HG03175 (cell line): ENCODE data around the gene TNRC6A.
"Not testable (repeated sequence)": the region's sequence is repeated elsewhere in the genome, so short reads cannot be mapped to it uniquely, and the experiment has no call there.

Experiments
- ATAC-seq: cut with Tn5 transposase; IDR thresholded peaks from one replicate; pipeline ENCODE4 v1.9.1; 2021; ENCODE audit warnings: mild to moderate bottlenecking, moderate library complexity; ENCODE audit not compliant: unreplicated experiment

TNRC6A gene

GRCh38 chr16:24723663-24724062 lies 5.8 kb upstream of the TNRC6A start:
- ATAC-seq: no peak

GRCh38 chr16:24728011-24728410 lies 1.4 kb upstream of the TNRC6A start:
- no peak for ATAC-seq

GRCh38 chr16:24728891-24729242 lies 584 bp upstream of the TNRC6A start:
- no peak for ATAC-seq

- no peak for ATAC-seq
These were observed 732 bp downstream of the TNRC6A start for GRCh38 chr16:24729951-24730815.

GRCh38 chr16:24730914-24731313 lies 1.5 kb downstream of the TNRC6A start:
- ATAC-seq: no peak

GRCh38 chr16:24731722-24732419 lies 2.4 kb downstream of the TNRC6A start:
- no peak for ATAC-seq

- ATAC-seq: no peak
These were observed 4.9 kb downstream of the TNRC6A start for GRCh38 chr16:24734382-24734781.

GRCh38 chr16:24736758-24737157 lies 7.3 kb downstream of the TNRC6A start:
- ATAC-seq: no peak

GRCh38 chr16:24737391-24737871 lies 8.0 kb downstream of the TNRC6A start:
- ATAC-seq: no peak

- no peak for ATAC-seq
These were observed 8.6 kb downstream of the TNRC6A start for GRCh38 chr16:24737916-24738594.

GRCh38 chr16:24738895-24739294 lies 9.4 kb downstream of the TNRC6A start:
- ATAC-seq: no peak

GRCh38 chr16:24741862-24742261 lies 12.4 kb downstream of the TNRC6A start:
- ATAC-seq: no peak

- ATAC-seq: not testable (repeated sequence)
These were observed 13.2 kb downstream of the TNRC6A start for GRCh38 chr16:24742610-24743009.

- no peak for ATAC-seq
These were observed 15.9 kb downstream of the TNRC6A start for GRCh38 chr16:24745391-24745790.

GRCh38 chr16:24745791-24746190 lies 16.3 kb downstream of the TNRC6A start:
- ATAC-seq: no peak

- no peak for ATAC-seq
These were observed 18.0 kb downstream of the TNRC6A start for GRCh38 chr16:24747441-24747840.

GRCh38 chr16:24748242-24748641 lies 18.8 kb downstream of the TNRC6A start:
- no peak for ATAC-seq

GRCh38 chr16:24749310-24749709 lies 19.9 kb downstream of the TNRC6A start:
- no peak for ATAC-seq

- not testable (repeated sequence) for ATAC-seq
These were observed 20.4 kb downstream of the TNRC6A start for GRCh38 chr16:24749872-24750271.

- ATAC-seq: no peak
These were observed 23.5 kb downstream of the TNRC6A start for GRCh38 chr16:24753000-24753399.

- no peak for ATAC-seq
These were observed 24.0 kb downstream of the TNRC6A start for GRCh38 chr16:24753437-24753836.

- no peak for ATAC-seq
These were observed 25.1 kb downstream of the TNRC6A start for GRCh38 chr16:24754543-24754942.
